PC-9 (cell line): ENCODE results near the gene DLGAP4. TPM values are rescaled to one million over a fixed set of nuclear protein-coding genes. Genes with fewer than 3 reads are reported as not detected.

ENCODE experiments used
- BruUV-seq: library from RNA; stranded (reverse); fragments of 400-500 nt; replicated peaks from 2 replicates; lab custom pipeline; 2021; lab: Mats Ljungman, UMichigan
- CTCF ChIA-PET: fragments of 300-600 bp; sonication (Branson Sonifier 250); formaldehyde crosslinking; loops from one replicate; lab custom pipeline; 2022; ENCODE audit warnings: antibody characterized with exemption; lab: Charles Lee
- POLR2A ChIA-PET: fragments of 300-600 bp; sonication (Branson Sonifier 250); formaldehyde crosslinking; loops from one replicate; lab custom pipeline; 2022; ENCODE audit warnings: antibody characterized with exemption; ENCODE audit not compliant: unreplicated experiment; lab: Charles Lee
- DNase-seq, 2 experiments: peaks; one replicate each; pipeline versions ENCODE4 v3.0.0 to v3.0.0-alpha.2; 2015 to 2022; ENCODE audit warnings: mixed read lengths in 1 of 2
- H2AFZ ChIP-seq: fragments of 200-600 bp; sonication (generic); 2 replicates; pipeline ENCODE4 v1.8.1; 2017; ENCODE audit warnings: antibody characterized with exemption
- H3F3A ChIP-seq: fragments of 200-600 bp; sonication (generic); 2 replicates; pipeline ENCODE4 v1.8.1; 2017; ENCODE audit warnings: antibody characterized with exemption, mild to moderate bottlenecking, low read depth; ENCODE audit not compliant: insufficient read depth
- H3K27ac ChIP-seq: fragments of 200-600 bp; sonication (generic); 2 replicates; pipeline ENCODE4 v1.6.1; 2016; ENCODE audit warnings: mixed run types
- H3K27me3 ChIP-seq: fragments of 200-600 bp; sonication (generic); 2 replicates; pipeline ENCODE4 v1.6.1; 2016; ENCODE audit warnings: low read depth, mixed run types; ENCODE audit not compliant: insufficient read depth
- H3K36me3 ChIP-seq: fragments of 200-600 bp; sonication (generic); 2 replicates; pipeline ENCODE4 v1.6.1; 2016; ENCODE audit warnings: low read depth, mixed run types
- H3K4me1 ChIP-seq: fragments of 200-600 bp; sonication (generic); replicated peaks from 2 replicates; pipeline ENCODE4 v1.6.1; 2016; ENCODE audit warnings: mixed run types; ENCODE audit not compliant: insufficient read depth
- H3K4me2 ChIP-seq: fragments of 200-600 bp; sonication (generic); 2 replicates; pipeline ENCODE4 v1.6.1; 2017; ENCODE audit warnings: mixed run types
- H3K4me3 ChIP-seq: fragments of 200-600 bp; sonication (generic); 2 replicates; pipeline ENCODE4 v1.6.1; 2016; ENCODE audit warnings: mixed run types
- H3K79me2 ChIP-seq: fragments of 200-600 bp; sonication (generic); 2 replicates; pipeline ENCODE4 v1.6.1; 2017; ENCODE audit warnings: low read depth, mixed run types
- H3K9me2 ChIP-seq: fragments of 200-600 bp; sonication (generic); 2 replicates; pipeline ENCODE4 v1.8.1; 2017; ENCODE audit warnings: mild to moderate bottlenecking; ENCODE audit not compliant: insufficient read depth
- H3K9me3 ChIP-seq: fragments of 200-600 bp; sonication (generic); 2 replicates; pipeline ENCODE4 v1.8.1; 2016; ENCODE audit warnings: low read depth; ENCODE audit not compliant: insufficient read depth
- H4K20me1 ChIP-seq: fragments of 200-600 bp; sonication (generic); 2 replicates; pipeline ENCODE4 v1.8.1; 2017; ENCODE audit not compliant: insufficient read depth
- EZH2 ChIP-seq: fragments of 200-600 bp; sonication (generic); IDR thresholded peaks from 2 replicates; pipeline ENCODE4 v1.8.0; 2017; ENCODE audit warnings: antibody characterized with exemption, low read depth
- intact Hi-C: fragments of 100-400 bp; cut with micrococcal nuclease; formaldehyde crosslinking; loops from one replicate; pipeline ENCODE4 v1.10.0; 2022; ENCODE audit not compliant: unreplicated experiment
- total RNA-seq: library from RNA; stranded (reverse); gene quantifications from 2 replicates; pipeline ENCODE4 v1.2.3, GENCODE V29; 2021
- TF ChIP-seq, protein P1 (sequence below): fragments of 200-600 bp; sonication (generic); conservative IDR thresholded peaks from 2 replicates; pipeline ENCODE4 v1.6.1; 2017; ENCODE audit warnings: mixed run types, antibody characterized with exemption, mild to moderate bottlenecking, moderate library complexity

Gene DLGAP4
- total RNA-seq, 1 experiment from 2014 or later, result 62.6 TPM

DNA sequence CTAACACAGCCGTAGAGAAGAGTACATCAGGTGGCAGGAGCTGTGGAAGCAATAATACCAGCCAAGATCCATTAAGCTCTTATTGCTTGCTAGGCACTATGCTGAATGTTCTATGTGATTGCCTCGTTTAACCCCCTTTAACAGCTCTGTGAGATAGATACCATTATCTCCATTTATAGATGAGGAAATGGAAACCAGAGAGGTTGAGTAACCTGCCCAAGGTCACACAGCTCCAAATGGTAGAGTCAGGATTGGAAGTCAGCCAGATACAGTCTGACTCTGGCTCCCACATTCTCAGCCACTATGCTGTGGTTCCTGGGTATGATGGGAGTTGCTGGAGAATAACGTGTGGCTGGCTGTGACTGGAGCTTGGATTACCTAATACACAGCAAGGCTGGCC is 92.4 kb downstream of the DLGAP4 start:
- H3K4me2 ChIP-seq, result no peak overlapping the region
- H4K20me1 ChIP-seq, result no peaks in the 10 kb centered on the region
- ChIA-PET POLR2A (no interaction called here), CTCF (no interaction called here)
- no peaks in the 10 kb centered on the region for H3K79me2 ChIP-seq
- no peak overlapping the region for H2AFZ ChIP-seq
- TF ChIP-seq EZH2, result no peak
- TF ChIP-seq, protein P1, sequence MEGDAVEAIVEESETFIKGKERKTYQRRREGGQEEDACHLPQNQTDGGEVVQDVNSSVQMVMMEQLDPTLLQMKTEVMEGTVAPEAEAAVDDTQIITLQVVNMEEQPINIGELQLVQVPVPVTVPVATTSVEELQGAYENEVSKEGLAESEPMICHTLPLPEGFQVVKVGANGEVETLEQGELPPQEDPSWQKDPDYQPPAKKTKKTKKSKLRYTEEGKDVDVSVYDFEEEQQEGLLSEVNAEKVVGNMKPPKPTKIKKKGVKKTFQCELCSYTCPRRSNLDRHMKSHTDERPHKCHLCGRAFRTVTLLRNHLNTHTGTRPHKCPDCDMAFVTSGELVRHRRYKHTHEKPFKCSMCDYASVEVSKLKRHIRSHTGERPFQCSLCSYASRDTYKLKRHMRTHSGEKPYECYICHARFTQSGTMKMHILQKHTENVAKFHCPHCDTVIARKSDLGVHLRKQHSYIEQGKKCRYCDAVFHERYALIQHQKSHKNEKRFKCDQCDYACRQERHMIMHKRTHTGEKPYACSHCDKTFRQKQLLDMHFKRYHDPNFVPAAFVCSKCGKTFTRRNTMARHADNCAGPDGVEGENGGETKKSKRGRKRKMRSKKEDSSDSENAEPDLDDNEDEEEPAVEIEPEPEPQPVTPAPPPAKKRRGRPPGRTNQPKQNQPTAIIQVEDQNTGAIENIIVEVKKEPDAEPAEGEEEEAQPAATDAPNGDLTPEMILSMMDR, result no peak
- no peaks in the 10 kb centered on the region for H3K4me1 ChIP-seq
- H3K9me3 ChIP-seq, result no peaks in the 10 kb centered on the region
- H3K4me3 ChIP-seq, result no peak overlapping the region
- BruUV-seq, result no TSS peak
- H3K27me3 ChIP-seq, result peaks cover 31% of the 10 kb centered on the region
- no peak overlapping the region for H3K27ac ChIP-seq
- intact Hi-C loops, result no loop called here
- no peaks in the 10 kb centered on the region for H3K9me2 ChIP-seq
- no peak for DNase-seq
- no peaks in the 10 kb centered on the region for H3K36me3 ChIP-seq
- peaks cover 11% of the 10 kb centered on the region; the same call in 1 of the 2 replicates for H3F3A ChIP-seq

DNA sequence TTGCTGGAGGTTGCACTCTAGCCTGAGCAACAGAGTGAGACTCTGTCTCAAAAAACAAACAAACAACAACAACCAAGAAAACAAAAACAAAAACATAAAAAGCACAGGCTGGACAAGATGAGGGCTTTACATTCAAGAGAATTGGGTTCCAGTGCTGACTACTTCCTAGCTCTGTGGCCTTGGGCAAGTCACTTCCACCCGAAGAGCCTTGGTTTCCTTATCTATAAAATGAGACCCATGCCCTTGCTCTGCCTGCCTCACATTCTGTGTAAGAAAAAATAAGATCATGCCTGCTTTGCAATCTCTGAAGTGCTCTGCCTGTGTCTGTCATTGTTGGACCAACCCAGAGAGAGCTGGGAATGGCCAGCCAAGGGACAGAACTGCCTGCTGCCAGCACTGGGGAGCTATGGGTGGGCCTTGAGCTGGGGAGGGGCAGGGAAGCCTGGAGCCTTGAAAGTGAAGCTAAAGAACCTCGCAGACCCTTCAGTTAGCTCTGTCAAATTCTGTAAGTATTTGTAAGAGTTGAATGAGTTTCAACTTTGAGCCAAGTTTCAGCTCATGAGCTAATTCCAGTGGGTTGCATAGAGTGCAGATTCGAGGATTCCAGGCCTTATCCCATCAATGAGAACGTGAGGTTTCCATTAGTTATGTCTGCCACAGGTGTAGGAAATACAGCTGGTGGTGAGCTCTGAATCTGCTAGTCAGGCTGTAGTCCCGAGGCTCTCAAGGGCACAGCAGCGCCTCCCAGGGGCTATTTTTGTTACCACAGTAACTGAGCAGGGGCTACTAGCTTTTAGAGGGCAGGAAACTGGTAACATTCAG is 93.2 kb downstream of the DLGAP4 start:
- no peak overlapping the region for H3K27ac ChIP-seq
- H4K20me1 ChIP-seq, result no peaks in the 10 kb centered on the region
- no peaks in the 10 kb centered on the region for H3K9me2 ChIP-seq
- TF ChIP-seq, protein P1, result peak; percentile 65
- no peak for TF ChIP-seq EZH2
- no peaks in the 10 kb centered on the region for H3K9me3 ChIP-seq
- H3K4me2 ChIP-seq, result no peak overlapping the region
- no peak overlapping the region for H3K4me3 ChIP-seq
- H3K27me3 ChIP-seq, result peaks cover 35% of the 10 kb centered on the region
- intact Hi-C loops, result no loop called here
- H3F3A ChIP-seq, result peaks cover 11% of the 10 kb centered on the region; the same call in 1 of the 2 replicates
- no peaks in the 10 kb centered on the region for H3K79me2 ChIP-seq
- peak; percentile 56 to 62 for DNase-seq
- H3K4me1 ChIP-seq, result no peaks in the 10 kb centered on the region
- ChIA-PET POLR2A (interaction anchor here (0.7 kb wide), 1 partner anchor 181 kb away, joined by 6 read pairs; no protein-coding TSS in a partner anchor), CTCF (interaction anchor here (0.5 to 1.3 kb wide), 7 partner anchors 8 to 406 kb away, joined by 3 to 10 read pairs (median 6); no protein-coding TSS in a partner anchor)
- no peaks in the 10 kb centered on the region for H3K36me3 ChIP-seq
- H2AFZ ChIP-seq, result no peak overlapping the region
- BruUV-seq, result no TSS peak

DNA sequence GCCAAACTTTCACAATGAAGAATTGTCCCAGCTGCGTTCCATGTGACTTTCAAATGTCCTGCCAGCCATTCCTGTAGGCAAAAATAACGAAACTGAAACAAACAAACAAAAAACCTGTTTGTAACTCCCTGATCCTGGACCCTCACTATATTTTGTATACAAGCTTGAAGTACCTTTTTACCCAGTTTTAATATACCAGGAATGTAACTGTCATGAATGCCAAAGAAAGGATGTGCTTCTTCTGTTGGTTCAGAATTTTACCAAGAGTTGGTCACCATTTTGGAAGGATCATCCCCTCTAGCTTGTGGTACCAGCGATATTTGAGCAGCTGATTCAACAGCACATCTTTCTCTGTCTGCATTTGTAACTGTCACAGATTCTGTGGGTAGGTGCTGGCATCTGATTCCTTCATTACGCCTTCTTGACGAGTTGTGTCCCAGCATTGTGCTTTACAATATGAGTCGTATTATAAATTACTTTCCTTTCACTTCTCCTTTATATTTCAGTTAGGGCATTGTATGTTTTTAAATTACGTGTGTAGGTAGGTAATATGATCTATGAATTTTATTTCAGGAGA is 93.9 kb downstream of the DLGAP4 start:
- CTCF ChIA-PET, result interaction anchor here (0.5 to 1.3 kb wide), 6 partner anchors 9 to 407 kb away, joined by 3 to 8 read pairs (median 6); no protein-coding TSS in a partner anchor
- POLR2A ChIA-PET, result interaction anchor here (0.7 kb wide), 1 partner anchor 181 kb away, joined by 6 read pairs; no protein-coding TSS in a partner anchor
- peaks cover 35% of the 10 kb centered on the region for H3K27me3 ChIP-seq
- no peaks in the 10 kb centered on the region for H3K36me3 ChIP-seq
- H2AFZ ChIP-seq, result no peak overlapping the region
- no peaks in the 10 kb centered on the region for H4K20me1 ChIP-seq
- no peak overlapping the region for H3K4me3 ChIP-seq
- H3K4me1 ChIP-seq, result no peaks in the 10 kb centered on the region
- no peaks in the 10 kb centered on the region for H3K79me2 ChIP-seq
- BruUV-seq, result no TSS peak
- peaks cover 11% of the 10 kb centered on the region; the same call in 1 of the 2 replicates for H3F3A ChIP-seq
- H3K4me2 ChIP-seq, result no peak overlapping the region
- no peaks in the 10 kb centered on the region for H3K9me3 ChIP-seq
- intact Hi-C loops, result no loop called here
- H3K9me2 ChIP-seq, result no peaks in the 10 kb centered on the region
- no peak overlapping the region for H3K27ac ChIP-seq
- DNase-seq, result no peak
- TF ChIP-seq EZH2, result no peak
- TF ChIP-seq, protein P1, result peak; percentile 21; the same call in 1 of the 2 replicates
